AG04449 (cell line): Measurements from ENCODE around the gene OR10W1.

Experiments used
- CTCF ChIA-PET: fragments of 350-600 bp; formaldehyde crosslinking; extraction: SDS; loops from one replicate; lab custom pipeline; 2021; ENCODE audit warnings: antibody characterized with exemption; lab: Yijun Ruan, JAX
- POLR2A ChIA-PET: fragments of 400-600, 350-600 bp; formaldehyde crosslinking; extraction: SDS; loops from one replicate; lab custom pipeline; 2020; ENCODE audit warnings: antibody characterized with exemption, inconsistent platforms; lab: Yijun Ruan, JAX
- DNase-seq: peaks from one replicate; pipeline ENCODE4 v3.0.0-alpha.2; 2010; ENCODE audit warnings: low read depth, low spot score
- H3K4me3 ChIP-seq: 2 replicates; pipeline ENCODE4 v1.5.1; 2011; ENCODE audit warnings: low read depth, mild to moderate bottlenecking, control low read depth, low read length
- TF ChIP-seq, protein P1 (sequence below): IDR thresholded peaks from one replicate; pipeline ENCODE4 v1.5.1; 2011; ENCODE audit warnings: mild to moderate bottlenecking, moderate library complexity, low read length, control low read depth, inconsistent platforms; ENCODE audit not compliant: insufficient read depth; ENCODE audit errors: missing control alignments

Gene OR10W1, protein sequence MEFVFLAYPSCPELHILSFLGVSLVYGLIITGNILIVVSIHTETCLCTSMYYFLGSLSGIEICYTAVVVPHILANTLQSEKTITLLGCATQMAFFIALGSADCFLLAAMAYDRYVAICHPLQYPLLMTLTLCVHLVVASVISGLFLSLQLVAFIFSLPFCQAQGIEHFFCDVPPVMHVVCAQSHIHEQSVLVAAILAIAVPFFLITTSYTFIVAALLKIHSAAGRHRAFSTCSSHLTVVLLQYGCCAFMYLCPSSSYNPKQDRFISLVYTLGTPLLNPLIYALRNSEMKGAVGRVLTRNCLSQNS

GRCh38 chr11:58268142-58268541, at the start of gene OR10W1:
Gene OR10W1 (minus strand): TSS chr11:58268260. CDS start chr11:58267858, 402 bp downstream.
- POLR2A ChIA-PET, result no interaction called here
- no peak for DNase-seq
- TF ChIP-seq, protein P1, sequence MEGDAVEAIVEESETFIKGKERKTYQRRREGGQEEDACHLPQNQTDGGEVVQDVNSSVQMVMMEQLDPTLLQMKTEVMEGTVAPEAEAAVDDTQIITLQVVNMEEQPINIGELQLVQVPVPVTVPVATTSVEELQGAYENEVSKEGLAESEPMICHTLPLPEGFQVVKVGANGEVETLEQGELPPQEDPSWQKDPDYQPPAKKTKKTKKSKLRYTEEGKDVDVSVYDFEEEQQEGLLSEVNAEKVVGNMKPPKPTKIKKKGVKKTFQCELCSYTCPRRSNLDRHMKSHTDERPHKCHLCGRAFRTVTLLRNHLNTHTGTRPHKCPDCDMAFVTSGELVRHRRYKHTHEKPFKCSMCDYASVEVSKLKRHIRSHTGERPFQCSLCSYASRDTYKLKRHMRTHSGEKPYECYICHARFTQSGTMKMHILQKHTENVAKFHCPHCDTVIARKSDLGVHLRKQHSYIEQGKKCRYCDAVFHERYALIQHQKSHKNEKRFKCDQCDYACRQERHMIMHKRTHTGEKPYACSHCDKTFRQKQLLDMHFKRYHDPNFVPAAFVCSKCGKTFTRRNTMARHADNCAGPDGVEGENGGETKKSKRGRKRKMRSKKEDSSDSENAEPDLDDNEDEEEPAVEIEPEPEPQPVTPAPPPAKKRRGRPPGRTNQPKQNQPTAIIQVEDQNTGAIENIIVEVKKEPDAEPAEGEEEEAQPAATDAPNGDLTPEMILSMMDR, result no peak
- no peak within 1 kb of the TSS for H3K4me3 ChIP-seq
- CTCF ChIA-PET, result interaction anchor here (0.6 kb wide), 1 partner anchor 520 kb away, joined by 3 read pairs; no protein-coding TSS in a partner anchor

- ChIA-PET POLR2A (no interaction called here), CTCF (no interaction called here)
- no peak for DNase-seq
- H3K4me3 ChIP-seq, result no peak overlapping the region
- TF ChIP-seq, protein P1, result no peak
Measured at GRCh38 chr11:58316142-58316541, 48.1 kb upstream of the OR10W1 start.

GRCh38 chr11:58301576-58301975, 33.5 kb upstream of the OR10W1 start:
- no peak overlapping the region for H3K4me3 ChIP-seq
- ChIA-PET POLR2A (no interaction called here), CTCF (no interaction called here)
- TF ChIP-seq, protein P1, result no peak
- peak; percentile 14 for DNase-seq

DNA sequence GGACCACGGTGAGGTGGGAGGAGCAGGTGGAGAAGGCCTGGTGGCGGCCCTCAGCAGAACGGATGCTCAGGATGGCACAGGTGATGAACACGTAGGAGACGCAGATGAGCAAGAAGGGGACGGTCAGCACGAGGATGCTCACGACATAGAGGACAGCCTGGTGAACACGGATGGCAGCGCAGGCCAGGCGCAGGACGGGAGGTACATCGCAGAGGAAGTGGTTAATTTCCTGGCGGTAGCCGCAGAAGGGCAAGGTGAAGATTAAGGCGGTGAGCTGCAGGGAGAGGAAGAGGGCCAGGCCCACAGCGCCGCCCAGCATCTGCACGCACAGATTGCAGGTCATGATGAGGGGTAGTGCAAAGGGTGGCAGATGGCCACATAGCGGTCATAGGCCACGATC, 24.0 kb upstream of the OR10W1 start:
- TF ChIP-seq, protein P1, result no peak
- no peak overlapping the region for H3K4me3 ChIP-seq
- POLR2A ChIA-PET, result no interaction called here
- DNase-seq, result no peak
- CTCF ChIA-PET, result no interaction called here

- no peak for DNase-seq
- CTCF ChIA-PET, result no interaction called here
- H3K4me3 ChIP-seq, result no peak overlapping the region
- POLR2A ChIA-PET, result no interaction called here
- TF ChIP-seq, protein P1, result no peak
Measured at GRCh38 chr11:58289266-58289665, 21.2 kb upstream of the OR10W1 start.

- no peak overlapping the region for H3K4me3 ChIP-seq
- POLR2A ChIA-PET, result no interaction called here
- CTCF ChIA-PET, result interaction anchor here (0.9 to 2.2 kb wide), 4 partner anchors 10 to 464 kb away, joined by 3 to 13 read pairs (median 4); no protein-coding TSS in a partner anchor
- TF ChIP-seq, protein P1, result peak; percentile 21
- DNase-seq, result no peak
Measured at GRCh38 chr11:58286249-58286648, 18.2 kb upstream of the OR10W1 start.
